HFFc6 (cell line): Measurements from ENCODE around the gene FRMD5. TPM values are rescaled to one million over a fixed set of nuclear protein-coding genes. Genes with fewer than 3 reads are reported as not detected.
"Not testable (repeated sequence)": the region's sequence is repeated elsewhere in the genome, so short reads cannot be mapped to it uniquely, and the experiment has no call there.

Experiments used
- DNase-seq: peaks from one replicate; pipeline ENCODE4 v3.0.0-alpha.2; 2018
- H3K27ac Mint-ChIP-seq: 2 replicates; pipeline ENCODE4 v1.8.0; 2020; ENCODE audit warnings: mild to moderate bottlenecking, mixed read lengths
- H3K27me3 Mint-ChIP-seq: 2 replicates; pipeline ENCODE4 v1.8.0; 2021; ENCODE audit warnings: mild to moderate bottlenecking, moderate library complexity, mixed read lengths; ENCODE audit not compliant: insufficient read depth
- H3K36me3 Mint-ChIP-seq: 2 replicates; pipeline ENCODE4 v1.8.0; 2021; ENCODE audit warnings: low read depth, mixed read lengths
- H3K4me1 Mint-ChIP-seq: 2 replicates; pipeline ENCODE4 v1.8.0; 2020; ENCODE audit warnings: low read depth, mixed read lengths
- H3K4me3 Mint-ChIP-seq: 2 replicates; pipeline ENCODE4 v1.8.0; 2020; ENCODE audit warnings: mild to moderate bottlenecking, moderate library complexity, mixed read lengths
- H3K9me3 Mint-ChIP-seq: 2 replicates; pipeline ENCODE4 v1.8.0; 2020; ENCODE audit warnings: mild to moderate bottlenecking, mixed read lengths
- total RNA-seq, 6 experiments: library from RNA; stranded (reverse); fragmentation: NEBNext Ultra II Directional; extraction: Animal tissue kit (Norgen Biotek cat#: 25700); gene quantifications; 2 replicates in 1 of 6; 3 replicates in 5 of 6; pipeline ENCODE4 v1.2.3, GENCODE V29; 2021
- TF ChIP-seq, protein P1 (sequence below): fragments of 200-600 bp; sonication (generic); IDR thresholded peaks from 2 replicates; pipeline ENCODE4 v1.5.0; 2021; ENCODE audit warnings: antibody characterized with exemption, mild to moderate bottlenecking

Gene FRMD5
- total RNA-seq, 6 experiments from 2014 or later: 0.67 to 1.1 (median 0.94) TPM

DNA sequence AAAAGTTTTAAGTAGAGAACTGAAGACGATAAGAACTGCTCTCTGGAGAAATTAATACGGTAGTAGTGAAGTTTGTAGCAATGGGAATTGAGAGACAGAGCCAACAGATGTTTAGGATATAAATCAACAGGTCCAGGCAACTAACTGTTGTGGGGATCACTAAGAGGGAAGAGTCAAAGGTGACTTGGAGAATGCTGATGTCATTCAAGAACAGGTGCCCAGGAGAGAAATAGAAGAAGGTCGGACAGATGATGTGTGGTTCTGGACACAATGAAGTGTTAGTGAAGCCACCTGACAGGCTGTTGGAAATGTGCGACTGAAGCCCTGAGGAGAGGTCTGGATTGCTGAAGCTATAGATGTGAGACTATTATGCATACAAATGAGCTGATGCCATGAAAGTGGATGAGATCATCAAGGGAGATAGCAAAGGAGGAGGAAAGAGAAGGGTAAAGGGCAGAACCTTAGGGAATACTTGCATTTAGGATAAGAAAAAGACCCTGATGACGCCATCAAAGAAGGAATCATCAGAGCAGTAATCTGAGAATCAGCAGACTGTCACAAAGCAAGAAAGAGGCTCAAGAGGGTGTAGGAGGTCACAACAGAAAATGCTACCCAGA is 183.7 kb downstream of the FRMD5 start:
- Mint-ChIP-seq H3K36me3 (no peaks in the 10 kb centered on the region), H3K9me3 (no peaks in the 10 kb centered on the region), H3K27me3 (no peaks in the 10 kb centered on the region; the same call in 1 of the 2 replicates), H3K4me3 (no peak overlapping the region), H3K4me1 (peaks cover 17% of the 10 kb centered on the region), H3K27ac (no peak overlapping the region)
- TF ChIP-seq, protein P1, sequence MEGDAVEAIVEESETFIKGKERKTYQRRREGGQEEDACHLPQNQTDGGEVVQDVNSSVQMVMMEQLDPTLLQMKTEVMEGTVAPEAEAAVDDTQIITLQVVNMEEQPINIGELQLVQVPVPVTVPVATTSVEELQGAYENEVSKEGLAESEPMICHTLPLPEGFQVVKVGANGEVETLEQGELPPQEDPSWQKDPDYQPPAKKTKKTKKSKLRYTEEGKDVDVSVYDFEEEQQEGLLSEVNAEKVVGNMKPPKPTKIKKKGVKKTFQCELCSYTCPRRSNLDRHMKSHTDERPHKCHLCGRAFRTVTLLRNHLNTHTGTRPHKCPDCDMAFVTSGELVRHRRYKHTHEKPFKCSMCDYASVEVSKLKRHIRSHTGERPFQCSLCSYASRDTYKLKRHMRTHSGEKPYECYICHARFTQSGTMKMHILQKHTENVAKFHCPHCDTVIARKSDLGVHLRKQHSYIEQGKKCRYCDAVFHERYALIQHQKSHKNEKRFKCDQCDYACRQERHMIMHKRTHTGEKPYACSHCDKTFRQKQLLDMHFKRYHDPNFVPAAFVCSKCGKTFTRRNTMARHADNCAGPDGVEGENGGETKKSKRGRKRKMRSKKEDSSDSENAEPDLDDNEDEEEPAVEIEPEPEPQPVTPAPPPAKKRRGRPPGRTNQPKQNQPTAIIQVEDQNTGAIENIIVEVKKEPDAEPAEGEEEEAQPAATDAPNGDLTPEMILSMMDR: no peak
- no peak for DNase-seq

DNA sequence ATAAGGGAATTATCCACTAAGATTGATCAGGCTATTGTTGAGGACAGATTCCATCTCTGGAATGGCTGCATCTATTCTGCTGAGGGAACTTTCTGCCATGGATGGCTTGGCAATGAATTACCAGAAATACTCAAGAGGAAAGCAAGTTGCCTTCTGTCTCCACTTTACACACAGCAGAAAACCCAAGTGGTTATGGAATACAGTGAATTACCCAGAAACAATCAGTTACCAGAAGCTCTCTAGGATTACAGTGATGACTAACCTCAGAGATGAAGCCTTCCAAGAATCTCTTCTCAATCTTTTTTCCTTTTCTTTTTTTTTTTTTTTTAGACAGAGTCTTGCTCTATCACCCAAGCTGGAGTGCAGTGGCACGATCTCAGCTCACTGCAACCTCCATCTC is 185.0 kb downstream of the FRMD5 start:
- Mint-ChIP-seq H3K27me3 (no peaks in the 10 kb centered on the region; the same call in 1 of the 2 replicates), H3K4me3 (no peak overlapping the region), H3K36me3 (no peaks in the 10 kb centered on the region), H3K9me3 (no peaks in the 10 kb centered on the region), H3K27ac (no peak overlapping the region), H3K4me1 (peaks cover 17% of the 10 kb centered on the region)
- DNase-seq: peak; percentile 32
- TF ChIP-seq, protein P1: no peak

DNA sequence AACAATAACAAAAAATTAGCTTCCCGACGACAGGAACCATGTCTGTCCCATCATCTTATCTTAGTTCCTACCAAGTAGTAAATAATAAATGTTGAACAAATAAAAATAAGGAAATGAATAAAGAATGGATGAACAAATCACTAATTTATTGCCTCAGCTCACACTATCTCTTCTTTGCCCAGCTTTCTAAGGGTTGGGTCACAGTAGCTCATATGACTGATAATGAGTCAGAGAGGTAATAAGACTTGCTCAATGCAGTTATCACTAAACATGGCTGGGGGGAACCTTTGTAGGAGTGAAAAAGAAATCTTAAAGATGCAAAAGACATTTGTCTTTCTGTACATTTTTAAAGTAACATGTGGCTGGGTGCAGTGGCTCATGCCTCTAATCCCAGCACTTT is 186.0 kb downstream of the FRMD5 start:
- peak; percentile 56 for DNase-seq
- no peaks in the 10 kb centered on the region; the same call in 1 of the 2 replicates for H3K27me3 Mint-ChIP-seq
- no peak overlapping the region for H3K27ac Mint-ChIP-seq
- TF ChIP-seq, protein P1: no peak
- H3K9me3 Mint-ChIP-seq: no peaks in the 10 kb centered on the region
- peaks cover 17% of the 10 kb centered on the region for H3K4me1 Mint-ChIP-seq
- no peak overlapping the region for H3K4me3 Mint-ChIP-seq
- H3K36me3 Mint-ChIP-seq: no peaks in the 10 kb centered on the region

DNA sequence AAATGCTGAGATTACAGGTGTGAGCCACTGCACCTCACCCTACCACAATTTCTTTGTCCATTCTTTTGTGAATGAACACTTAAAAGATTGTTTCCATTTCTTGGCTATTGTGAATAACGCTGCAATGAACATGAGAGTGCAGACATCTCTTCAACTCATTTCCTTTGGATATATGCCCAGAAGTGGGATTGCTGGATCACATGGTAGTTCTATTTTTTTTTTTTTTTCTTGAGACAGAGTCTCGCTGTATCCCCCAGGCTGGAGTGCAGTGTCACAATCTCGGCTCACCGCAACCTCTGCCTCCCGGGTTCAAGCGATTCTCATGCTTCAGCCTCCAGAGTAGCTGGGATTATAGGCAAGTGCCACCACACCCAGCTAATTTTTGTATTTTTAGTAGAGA is 194.8 kb downstream of the FRMD5 start:
- peak; percentile 64 for DNase-seq
- not testable (repeated sequence) for H3K4me3 Mint-ChIP-seq, H3K4me1 Mint-ChIP-seq, H3K27ac Mint-ChIP-seq, H3K27me3 Mint-ChIP-seq, H3K36me3 Mint-ChIP-seq, H3K9me3 Mint-ChIP-seq

DNA sequence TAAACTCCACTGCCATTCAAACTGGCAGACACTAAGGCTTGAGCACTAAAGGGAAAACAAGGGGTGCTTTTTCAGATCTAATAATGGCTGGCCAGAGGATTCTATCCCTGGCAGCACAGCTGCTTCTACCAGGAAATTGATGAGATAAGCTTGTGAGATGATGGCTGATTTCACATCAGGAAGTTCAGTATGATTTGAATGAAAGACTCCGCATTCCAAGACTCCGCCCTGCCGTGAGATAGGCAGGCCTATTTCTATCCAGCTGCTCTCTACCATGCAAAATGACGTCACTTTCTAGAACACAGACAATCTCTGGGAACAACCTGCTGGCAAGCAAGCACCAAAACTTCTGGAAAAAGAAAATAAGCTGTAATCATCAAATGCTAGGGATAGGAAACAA is 196.5 kb downstream of the FRMD5 start:
- Mint-ChIP-seq H3K9me3 (no peaks in the 10 kb centered on the region), H3K4me1 (peaks cover 5% of the 10 kb centered on the region; the same call in 1 of the 2 replicates), H3K27me3 (no peaks in the 10 kb centered on the region; the same call in none of the 2 replicates), H3K36me3 (no peaks in the 10 kb centered on the region), H3K27ac (no peak overlapping the region), H3K4me3 (no peak overlapping the region)
- no peak for DNase-seq
- TF ChIP-seq, protein P1: no peak

DNA sequence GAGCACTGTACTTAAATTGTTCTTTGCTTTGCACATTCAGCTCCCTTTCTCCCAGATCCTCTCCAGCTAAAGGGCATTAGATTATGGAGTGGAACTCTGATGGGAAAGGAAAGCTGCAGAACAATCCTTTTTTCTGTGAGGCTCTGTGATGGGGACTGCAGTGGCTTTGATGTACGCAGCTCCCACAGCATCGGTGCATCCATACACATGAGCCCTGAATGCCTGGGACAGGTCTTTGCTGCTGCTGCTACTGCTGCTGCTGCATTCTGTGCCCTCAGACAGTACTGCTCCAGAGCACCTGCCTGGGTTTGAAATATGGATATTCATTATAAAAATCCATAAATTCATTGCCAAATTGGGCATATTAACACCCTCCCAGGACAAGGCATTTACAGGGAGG is 203.9 kb downstream of the FRMD5 start:
- no peaks in the 10 kb centered on the region for H3K27me3 Mint-ChIP-seq
- no peak overlapping the region for H3K27ac Mint-ChIP-seq
- DNase-seq: no peak
- TF ChIP-seq, protein P1: no peak
- no peaks in the 10 kb centered on the region for H3K36me3 Mint-ChIP-seq
- H3K9me3 Mint-ChIP-seq: no peaks in the 10 kb centered on the region
- H3K4me3 Mint-ChIP-seq: no peak overlapping the region
- no peaks in the 10 kb centered on the region for H3K4me1 Mint-ChIP-seq
